SK-N-SH treated with all-trans-retinoic acid at 6 μM for 48 hours (cell line): ENCODE results near the gene APLP1.

Experiments
- ARNTL ChIP-seq: fragments of 450-650 bp; formaldehyde crosslinking; IDR thresholded peaks from 2 replicates; pipeline ENCODE4 v1.5.0; 2020; ENCODE audit warnings: low read depth, mild to moderate bottlenecking, moderate library complexity, borderline replicate concordance
- BACH2 ChIP-seq: fragments of 250-450 bp; sonication (Bioruptor Pico); IDR thresholded peaks from 2 replicates; pipeline ENCODE4 v1.9.0; 2021; ENCODE audit warnings: mild to moderate bottlenecking, borderline replicate concordance
- ISL1 ChIP-seq: fragments of 250-450 bp; sonication (Bioruptor Pico); IDR thresholded peaks from 2 replicates; pipeline ENCODE4 v2.1.2; 2022; ENCODE audit warnings: mild to moderate bottlenecking, moderate library complexity
- PPARA ChIP-seq: fragments of 250-450 bp; sonication (Bioruptor Pico); IDR thresholded peaks from 2 replicates; pipeline ENCODE4 v1.5.0; 2020; ENCODE audit warnings: mild to moderate bottlenecking, borderline replicate concordance
- TCF4 ChIP-seq: fragments of 250-450 bp; sonication (Bioruptor Pico); IDR thresholded peaks from 2 replicates; pipeline ENCODE4 v1.8.0; 2021; ENCODE audit warnings: mild to moderate bottlenecking, moderate library complexity, borderline replicate concordance
- ZFP30 ChIP-seq: fragments of 450-650 bp; formaldehyde crosslinking; IDR thresholded peaks from 2 replicates; pipeline ENCODE4 v1.5.0; 2022; ENCODE audit warnings: mild to moderate bottlenecking, moderate library complexity
- ZNF565 ChIP-seq: fragments of 450-650 bp; formaldehyde crosslinking; conservative IDR thresholded peaks from 2 replicates; pipeline ENCODE4 v1.5.0; 2020; ENCODE audit warnings: low read depth, mild to moderate bottlenecking, moderate library complexity
- TF ChIP-seq, protein P1 (sequence below): fragments of 250-450 bp; sonication (Bioruptor Pico); IDR thresholded peaks from 2 replicates; pipeline ENCODE4 v1.5.1; 2020; ENCODE audit warnings: low read depth, mild to moderate bottlenecking, moderate library complexity
- TF ChIP-seq, protein P2 (sequence below): fragments of 250-450 bp; sonication (Bioruptor Pico); IDR thresholded peaks from 2 replicates; pipeline ENCODE4 v1.8.0; 2021; ENCODE audit warnings: low read depth, mild to moderate bottlenecking, moderate library complexity, borderline replicate concordance

DNA sequence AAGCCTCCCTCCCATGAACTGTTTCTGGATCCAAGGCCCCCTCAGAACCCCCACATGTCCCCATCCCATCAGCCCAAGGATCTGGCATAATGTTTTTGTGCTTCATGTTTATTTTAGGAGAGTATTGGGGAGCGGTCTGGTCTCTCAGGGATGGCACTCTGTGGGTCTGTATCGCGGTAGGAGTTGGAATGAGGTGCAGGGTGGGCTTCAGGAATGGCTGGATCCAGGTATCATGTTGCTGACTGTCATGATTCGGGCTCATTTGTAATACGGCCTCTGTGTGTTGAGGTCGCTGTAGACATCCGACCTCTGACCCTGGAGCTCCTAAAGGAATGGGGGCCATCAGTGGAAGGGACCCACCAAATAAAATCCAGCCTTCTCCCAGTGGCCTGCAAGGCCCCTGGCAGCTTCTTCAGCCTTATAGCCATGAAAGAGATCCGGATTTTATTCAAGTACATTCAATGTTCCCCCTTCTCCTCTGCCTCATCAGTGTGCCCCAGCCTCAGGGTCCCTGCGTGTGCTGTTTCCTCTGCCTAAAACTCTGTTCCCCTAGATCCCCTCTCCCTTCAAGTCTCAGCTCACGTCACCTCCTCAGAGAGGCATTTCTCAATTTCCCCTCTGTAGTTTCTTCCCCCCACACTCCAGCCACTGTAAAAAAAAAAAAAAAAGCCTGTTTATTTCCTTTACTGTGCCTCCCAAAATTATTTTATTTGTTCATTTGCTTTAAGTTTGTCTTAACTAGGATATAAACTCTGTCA, 36.1 kb downstream of the APLP1 start:
- TF ChIP-seq ARNTL, result no peak
- no peak for TF ChIP-seq ZNF565
- TF ChIP-seq ISL1 (CRISPR knock-in tag), result no peak
- TF ChIP-seq ZFP30, result no peak
- TF ChIP-seq, protein P1, sequence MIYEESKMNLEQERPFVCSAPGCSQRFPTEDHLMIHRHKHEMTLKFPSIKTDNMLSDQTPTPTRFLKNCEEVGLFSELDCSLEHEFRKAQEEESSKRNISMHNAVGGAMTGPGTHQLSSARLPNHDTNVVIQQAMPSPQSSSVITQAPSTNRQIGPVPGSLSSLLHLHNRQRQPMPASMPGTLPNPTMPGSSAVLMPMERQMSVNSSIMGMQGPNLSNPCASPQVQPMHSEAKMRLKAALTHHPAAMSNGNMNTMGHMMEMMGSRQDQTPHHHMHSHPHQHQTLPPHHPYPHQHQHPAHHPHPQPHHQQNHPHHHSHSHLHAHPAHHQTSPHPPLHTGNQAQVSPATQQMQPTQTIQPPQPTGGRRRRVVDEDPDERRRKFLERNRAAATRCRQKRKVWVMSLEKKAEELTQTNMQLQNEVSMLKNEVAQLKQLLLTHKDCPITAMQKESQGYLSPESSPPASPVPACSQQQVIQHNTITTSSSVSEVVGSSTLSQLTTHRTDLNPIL (CRISPR knock-in tag), result no peak
- TF ChIP-seq BACH2 (CRISPR knock-in tag), result no peak
- no peak for TF ChIP-seq PPARA (CRISPR knock-in tag)
- TF ChIP-seq, protein P2, sequence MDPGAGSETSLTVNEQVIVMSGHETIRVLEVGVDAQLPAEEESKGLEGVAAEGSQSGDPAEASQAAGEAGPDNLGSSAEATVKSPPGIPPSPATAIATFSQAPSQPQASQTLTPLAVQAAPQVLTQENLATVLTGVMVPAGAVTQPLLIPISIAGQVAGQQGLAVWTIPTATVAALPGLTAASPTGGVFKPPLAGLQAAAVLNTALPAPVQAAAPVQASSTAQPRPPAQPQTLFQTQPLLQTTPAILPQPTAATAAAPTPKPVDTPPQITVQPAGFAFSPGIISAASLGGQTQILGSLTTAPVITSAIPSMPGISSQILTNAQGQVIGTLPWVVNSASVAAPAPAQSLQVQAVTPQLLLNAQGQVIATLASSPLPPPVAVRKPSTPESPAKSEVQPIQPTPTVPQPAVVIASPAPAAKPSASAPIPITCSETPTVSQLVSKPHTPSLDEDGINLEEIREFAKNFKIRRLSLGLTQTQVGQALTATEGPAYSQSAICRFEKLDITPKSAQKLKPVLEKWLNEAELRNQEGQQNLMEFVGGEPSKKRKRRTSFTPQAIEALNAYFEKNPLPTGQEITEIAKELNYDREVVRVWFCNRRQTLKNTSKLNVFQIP, result no peak
- TF ChIP-seq TCF4 (CRISPR knock-in tag), result no peak
